GM21717 (cell line): ENCODE data around the gene IL1RAPL1.

Experiments
- ATAC-seq: cut with Tn5 transposase; IDR thresholded peaks from one replicate; pipeline ENCODE4 v1.9.1; 2021; ENCODE audit warnings: mild to moderate bottlenecking, moderate library complexity; ENCODE audit not compliant: unreplicated experiment

Gene IL1RAPL1

GRCh38 chrX:28586981-28587551 lies at the start of gene IL1RAPL1:
Gene IL1RAPL1, plus strand, starts transcription at chrX:28587446.
- ATAC-seq: no peak

- ATAC-seq: no peak
Measured at GRCh38 chrX:28542791-28543190, 44.5 kb upstream of the IL1RAPL1 start.

GRCh38 chrX:28549838-28550237 lies 37.4 kb upstream of the IL1RAPL1 start:
- ATAC-seq: no peak

- no peak for ATAC-seq
Measured at GRCh38 chrX:28550331-28550872, 36.8 kb upstream of the IL1RAPL1 start.

- no peak for ATAC-seq
Measured at GRCh38 chrX:28552322-28552721, 34.9 kb upstream of the IL1RAPL1 start.

GRCh38 chrX:28552882-28553829 lies 34.1 kb upstream of the IL1RAPL1 start:
- no peak for ATAC-seq

- ATAC-seq: no peak
Measured at GRCh38 chrX:28576117-28576516, 11.1 kb upstream of the IL1RAPL1 start.

GRCh38 chrX:28581522-28581921 lies 5.7 kb upstream of the IL1RAPL1 start:
- ATAC-seq: no peak

- ATAC-seq: no peak
Measured at GRCh38 chrX:28582511-28582910, 4.7 kb upstream of the IL1RAPL1 start.

- no peak for ATAC-seq
Measured at GRCh38 chrX:28584025-28584424, 3.2 kb upstream of the IL1RAPL1 start.

GRCh38 chrX:28585767-28586166 lies 1.5 kb upstream of the IL1RAPL1 start:
- ATAC-seq: no peak

GRCh38 chrX:28586286-28586685 lies 960 bp upstream of the IL1RAPL1 start:
- ATAC-seq: no peak

- no peak for ATAC-seq
Measured at GRCh38 chrX:28589046-28589445, 1.8 kb downstream of the IL1RAPL1 start.

- ATAC-seq: no peak
Measured at GRCh38 chrX:28590396-28590795, 3.1 kb downstream of the IL1RAPL1 start.

- no peak for ATAC-seq
Measured at GRCh38 chrX:28591542-28591941, 4.3 kb downstream of the IL1RAPL1 start.

- no peak for ATAC-seq
Measured at GRCh38 chrX:28595346-28595745, 8.1 kb downstream of the IL1RAPL1 start.

- no peak for ATAC-seq
Measured at GRCh38 chrX:28599957-28600356, 12.7 kb downstream of the IL1RAPL1 start.

- no peak for ATAC-seq
Measured at GRCh38 chrX:28609003-28609402, 21.8 kb downstream of the IL1RAPL1 start.

- ATAC-seq: no peak
Measured at GRCh38 chrX:28609917-28610613, 22.8 kb downstream of the IL1RAPL1 start.

- no peak for ATAC-seq
Measured at GRCh38 chrX:28610746-28611145, 23.5 kb downstream of the IL1RAPL1 start.

GRCh38 chrX:28613558-28613957 lies 26.3 kb downstream of the IL1RAPL1 start:
- ATAC-seq: no peak
